GM10847 (cell line): ENCODE results near the gene MAP3K8.

Source experiments
- POLR2A ChIP-seq: IDR thresholded peaks from 2 replicates; pipeline ENCODE4 v1.6.1; 2011; ENCODE audit not compliant: insufficient read length; ENCODE audit errors: extremely low read depth

MAP3K8 gene

GRCh38 chr10:30459283-30459682 lies 25.3 kb downstream of the MAP3K8 start:
- TF ChIP-seq POLR2A: no peak

- TF ChIP-seq POLR2A: no peak
These were observed 26.1 kb downstream of the MAP3K8 start for GRCh38 chr10:30460121-30460520.

DNA sequence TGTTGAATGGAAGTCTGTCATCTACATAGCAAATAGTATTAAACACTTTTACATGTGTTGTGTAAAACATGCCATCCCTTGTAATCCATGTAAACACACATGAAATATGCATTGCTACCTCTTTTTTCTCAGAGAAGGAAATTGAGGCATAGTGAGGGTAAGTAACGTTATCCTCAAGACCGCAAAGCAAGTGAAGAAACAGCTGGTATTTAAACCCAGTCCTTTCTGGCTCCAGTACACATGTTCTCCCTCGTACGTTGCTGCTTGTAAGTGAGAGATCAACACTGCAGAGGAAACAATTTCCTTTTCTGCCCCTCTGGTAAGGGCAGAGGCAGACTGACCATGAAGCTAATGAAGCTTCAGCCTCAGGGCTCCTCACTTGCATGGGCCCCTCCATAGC lies 28.5 kb downstream of the MAP3K8 start:
- no peak for TF ChIP-seq POLR2A

DNA sequence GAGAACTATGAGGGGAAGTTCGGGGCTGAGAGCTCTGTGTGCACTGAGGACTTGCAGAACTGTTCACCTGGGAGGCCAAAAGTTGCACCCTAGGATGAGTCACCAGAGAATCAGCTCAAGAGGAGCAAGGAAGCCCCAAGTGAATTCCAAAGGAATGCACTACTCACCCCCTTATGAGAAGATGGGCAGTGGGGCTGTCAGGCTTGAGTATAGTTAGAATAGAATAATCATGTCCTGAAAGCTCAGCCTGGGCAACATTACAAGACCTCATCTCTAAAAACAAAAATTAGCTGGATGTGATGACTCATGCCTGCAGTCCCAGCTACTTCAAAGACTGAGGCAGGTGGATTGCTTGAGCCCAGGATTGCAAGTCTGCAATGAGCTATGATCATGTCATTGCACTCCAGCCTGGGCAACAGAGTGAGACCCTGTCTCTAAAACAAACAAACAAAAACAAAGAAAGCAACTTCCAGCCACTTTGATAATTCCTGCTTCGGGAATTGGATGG lies 30.0 kb downstream of the MAP3K8 start:
- no peak for TF ChIP-seq POLR2A

DNA sequence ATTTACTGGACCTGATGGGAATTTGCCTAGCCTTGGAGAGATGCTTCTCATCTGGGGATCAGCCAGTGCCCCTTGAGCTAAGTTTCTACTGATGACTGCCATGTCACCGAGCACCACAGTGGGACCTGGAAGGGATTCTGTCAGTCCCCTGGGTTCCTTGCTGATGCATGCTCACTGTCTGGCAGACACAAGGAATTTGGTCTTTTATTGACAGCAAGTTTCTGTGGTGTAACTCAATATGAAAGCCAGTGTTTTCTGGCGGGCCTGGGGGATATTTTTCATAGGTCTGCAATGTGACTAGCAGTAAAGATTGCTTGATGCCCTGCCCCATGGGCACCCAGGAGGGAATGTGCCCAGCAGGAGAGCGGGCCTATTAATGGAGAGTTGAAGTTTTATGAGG lies 30.7 kb downstream of the MAP3K8 start:
- no peak for TF ChIP-seq POLR2A

- no peak for TF ChIP-seq POLR2A
These were observed 32.5 kb downstream of the MAP3K8 start for GRCh38 chr10:30466445-30466844.

DNA sequence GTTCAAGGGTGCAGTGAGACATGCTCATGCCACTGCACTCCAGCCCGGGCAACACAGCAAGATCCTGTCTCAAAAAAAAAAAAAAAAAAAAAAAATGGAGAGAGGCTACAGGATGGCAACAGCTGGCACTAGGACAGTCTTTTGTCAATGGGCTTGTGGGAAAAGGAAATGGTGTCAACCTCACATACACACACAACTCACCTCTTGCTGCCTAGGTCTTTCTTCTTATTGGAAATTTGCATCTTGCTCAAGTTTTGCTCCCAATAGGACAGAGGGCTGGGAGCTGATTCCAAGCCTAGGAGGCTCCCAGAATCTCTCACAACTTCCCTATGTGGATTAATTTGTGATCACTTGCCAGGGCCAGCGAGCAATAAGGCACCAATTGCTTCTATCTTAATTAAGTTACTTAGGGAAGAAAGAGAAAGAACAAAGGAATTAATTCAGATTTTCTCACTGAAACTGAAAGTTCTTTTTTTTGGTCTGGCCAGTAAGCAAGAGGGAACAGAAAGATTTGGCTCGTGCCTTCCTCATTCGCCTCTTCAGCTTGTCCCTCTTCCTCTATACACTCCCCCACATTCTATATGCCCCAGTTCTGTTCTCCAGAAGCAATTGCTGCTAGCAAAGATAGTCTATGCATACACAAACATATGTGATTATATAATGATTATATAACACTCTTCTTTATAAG lies 33.8 kb downstream of the MAP3K8 start:
- no peak for TF ChIP-seq POLR2A

GRCh38 chr10:30472414-30473155 lies 38.6 kb downstream of the MAP3K8 start:
- TF ChIP-seq POLR2A: no peak

DNA sequence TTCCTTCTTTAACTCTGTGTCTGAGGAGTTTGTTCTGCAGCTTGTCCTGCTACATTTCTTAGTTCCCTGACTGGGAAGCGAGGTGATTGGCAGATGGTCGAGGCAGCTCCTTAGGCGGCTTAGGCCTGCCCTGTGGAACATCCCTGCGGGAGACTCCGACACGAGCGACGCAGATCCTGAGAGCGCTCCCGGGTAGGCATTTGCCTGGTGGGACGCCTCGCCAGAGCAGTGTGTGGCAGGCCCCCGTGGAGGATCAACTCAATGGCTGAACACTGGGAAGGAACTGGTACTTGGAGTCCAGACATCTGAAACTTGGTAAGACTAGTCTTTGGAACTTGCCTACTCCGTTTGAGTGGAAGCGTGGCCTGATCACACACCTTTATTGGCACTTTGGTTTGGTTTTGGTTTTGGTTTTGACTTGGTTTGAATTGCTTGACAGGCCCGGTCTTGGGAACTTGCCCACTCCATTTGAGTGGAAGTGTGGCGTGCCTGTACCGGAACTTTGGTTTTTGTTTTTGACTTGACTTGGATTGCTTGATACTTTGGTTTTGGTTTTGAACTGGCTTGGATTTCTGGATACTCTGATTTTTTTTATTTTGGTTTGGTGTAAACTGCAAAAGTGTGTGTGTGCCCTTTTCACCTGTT lies 42.6 kb downstream of the MAP3K8 start:
- no peak for TF ChIP-seq POLR2A

DNA sequence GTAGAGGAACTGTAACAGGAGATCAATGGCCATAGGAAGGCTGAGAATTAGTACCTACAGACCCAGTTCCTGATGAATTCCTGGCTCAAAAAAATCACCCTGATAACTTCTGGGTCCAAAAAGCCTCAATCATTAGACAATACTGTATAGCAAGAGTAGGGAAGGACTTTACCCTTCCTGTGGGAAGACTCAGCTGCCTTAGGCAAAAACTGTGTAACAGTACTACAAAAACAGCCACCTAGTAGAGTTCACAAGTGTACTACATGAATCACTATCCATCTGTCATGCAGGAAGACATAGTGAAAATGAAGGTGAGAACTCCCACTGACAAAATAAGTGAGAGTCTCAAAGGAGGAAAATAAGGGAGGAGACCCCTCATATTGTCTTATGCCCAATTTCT lies 47.6 kb downstream of the MAP3K8 start:
- no peak for TF ChIP-seq POLR2A

GRCh38 chr10:30488316-30488715 lies 54.3 kb downstream of the MAP3K8 start:
- TF ChIP-seq POLR2A: no peak

DNA sequence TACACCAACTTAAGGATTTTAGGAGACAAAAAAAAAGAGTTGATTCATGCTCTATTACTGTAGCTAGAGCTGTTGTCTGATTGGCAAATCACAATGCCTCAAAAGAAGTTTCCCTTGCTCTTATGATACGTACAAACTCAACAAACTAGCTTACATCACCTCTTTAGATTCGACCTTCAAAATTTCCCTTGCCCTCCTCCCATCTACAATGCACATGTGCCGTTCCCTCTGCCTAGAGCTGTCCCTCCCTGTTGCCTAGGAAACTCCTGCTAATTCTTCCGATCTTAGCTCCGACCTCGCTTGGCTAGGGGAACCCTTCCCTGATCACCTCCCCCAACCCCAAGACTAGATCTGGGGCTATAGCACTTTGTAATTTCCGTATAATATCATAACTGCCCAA lies 55.4 kb downstream of the MAP3K8 start:
- no peak for TF ChIP-seq POLR2A

GRCh38 chr10:30490289-30491000 lies 56.5 kb downstream of the MAP3K8 start:
- no peak for TF ChIP-seq POLR2A

DNA sequence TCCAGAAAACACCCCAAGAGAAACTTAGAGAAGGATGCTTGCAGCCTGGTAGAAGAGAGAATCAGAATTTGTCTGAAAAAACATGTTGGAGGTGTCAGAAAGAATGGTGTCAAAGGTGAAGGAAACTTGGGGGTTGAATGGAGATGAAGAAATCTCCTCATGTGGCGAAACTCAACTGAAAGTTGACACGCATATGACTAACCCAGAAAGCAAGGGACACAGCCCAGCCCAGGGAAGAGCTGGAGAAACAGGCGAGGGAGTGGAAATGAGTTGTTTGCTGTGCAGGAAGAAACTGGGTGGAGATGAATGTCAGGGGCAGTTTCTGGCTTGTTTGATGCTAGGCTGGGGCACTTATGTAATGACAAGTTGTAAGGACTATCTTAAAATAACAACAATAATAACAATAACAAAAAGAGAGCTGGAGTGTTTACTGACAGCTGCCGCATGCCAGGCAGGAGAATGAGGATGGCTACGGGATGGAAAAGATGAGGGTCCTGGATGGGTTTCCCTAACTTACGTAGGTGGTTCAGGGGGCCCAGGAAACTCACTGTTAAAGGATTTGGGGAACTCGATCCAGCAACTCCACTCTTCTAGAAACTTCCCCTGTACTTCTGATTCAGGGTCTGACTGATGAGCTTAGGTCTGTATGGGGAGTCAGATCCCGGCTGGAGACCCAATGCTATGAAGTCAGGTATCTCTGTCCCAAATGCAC lies 57.4 kb downstream of the MAP3K8 start:
- TF ChIP-seq POLR2A: no peak
